SIG-M5 (cell line): ENCODE data around the gene TMEM167A.

Experiments used
- DNase-seq: peaks from one replicate; lab custom pipeline; 2025; lab: John Stamatoyannopoulos, UW

The TMEM167A gene

GRCh38 chr5:83076742-83077661 is at the start of gene TMEM167A, which contains the start of gene XRCC4:
Gene TMEM167A, minus strand, starts transcription at chr5:83077394. Its CDS starts 71 bp downstream, at chr5:83077323.
Gene XRCC4, plus strand, starts transcription at chr5:83077547. Its CDS starts 27,373 bp downstream, at chr5:83104920.
- peak; percentile 98 for DNase-seq

- DNase-seq, result no peak
Measured at GRCh38 chr5:83126501-83126900, 49.3 kb upstream of the TMEM167A start.

GRCh38 chr5:83125560-83125959 is 48.4 kb upstream of the TMEM167A start:
- DNase-seq, result no peak

- DNase-seq, result no peak
Measured at GRCh38 chr5:83124593-83124992, 47.4 kb upstream of the TMEM167A start.

GRCh38 chr5:83118976-83119375 is 41.8 kb upstream of the TMEM167A start:
- no peak for DNase-seq

- no peak for DNase-seq
Measured at GRCh38 chr5:83118471-83118870, 41.3 kb upstream of the TMEM167A start.

- no peak for DNase-seq
Measured at GRCh38 chr5:83115816-83116215, 38.6 kb upstream of the TMEM167A start.

- DNase-seq, result no peak
Measured at GRCh38 chr5:83109380-83109779, 32.2 kb upstream of the TMEM167A start.

- no peak for DNase-seq
Measured at GRCh38 chr5:83107692-83108420, 30.7 kb upstream of the TMEM167A start.

- DNase-seq, result no peak
Measured at GRCh38 chr5:83104021-83104420, 26.8 kb upstream of the TMEM167A start.

- no peak for DNase-seq
Measured at GRCh38 chr5:83102364-83102980, 25.3 kb upstream of the TMEM167A start.

GRCh38 chr5:83101514-83101913 is 24.3 kb upstream of the TMEM167A start:
- no peak for DNase-seq

GRCh38 chr5:83099445-83099844 is 22.3 kb upstream of the TMEM167A start:
- no peak for DNase-seq

GRCh38 chr5:83099001-83099400 is 21.8 kb upstream of the TMEM167A start:
- DNase-seq, result no peak

GRCh38 chr5:83097689-83098231 is 20.6 kb upstream of the TMEM167A start:
- no peak for DNase-seq

GRCh38 chr5:83096660-83097339 is 19.6 kb upstream of the TMEM167A start:
- DNase-seq, result no peak

GRCh38 chr5:83095957-83096539 is 18.9 kb upstream of the TMEM167A start:
- DNase-seq, result no peak

- no peak for DNase-seq
Measured at GRCh38 chr5:83095163-83095956, 18.2 kb upstream of the TMEM167A start.

GRCh38 chr5:83093692-83094091 is 16.5 kb upstream of the TMEM167A start:
- no peak for DNase-seq

GRCh38 chr5:83092619-83093018 is 15.4 kb upstream of the TMEM167A start:
- DNase-seq, result no peak
